Measurements from ENCODE around the gene FOXK2.

Gene FOXK2

DNA sequence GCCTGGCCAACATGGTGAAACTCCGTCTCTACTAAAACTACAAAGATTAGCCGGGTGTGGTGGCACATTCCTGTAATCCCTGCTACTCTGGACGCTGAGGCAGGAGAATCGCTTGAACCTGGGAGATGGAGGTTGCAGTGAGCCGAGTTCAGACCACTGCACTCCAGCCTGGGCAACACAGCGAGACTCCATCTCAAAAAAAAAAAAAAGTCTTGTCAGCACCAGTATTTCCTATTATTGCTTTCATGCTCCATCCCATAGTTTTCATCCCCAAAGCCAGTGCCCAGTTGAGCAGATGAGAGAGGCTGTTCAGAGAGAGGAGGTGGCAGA is 70.3 kb downstream of the FOXK2 start:
- DNase-seq (ENCODE audit: low spot score) = no peak

GRCh38 chr17:82590216-82590615 is 70.7 kb downstream of the FOXK2 start:
- no peak for DNase-seq (ENCODE audit: low spot score)

- no peak for DNase-seq (ENCODE audit: low spot score)
Measured at GRCh38 chr17:82590881-82591539, 71.5 kb downstream of the FOXK2 start.

- no peak for DNase-seq (ENCODE audit: low spot score)
Measured at GRCh38 chr17:82592289-82592766, 72.8 kb downstream of the FOXK2 start.

DNA sequence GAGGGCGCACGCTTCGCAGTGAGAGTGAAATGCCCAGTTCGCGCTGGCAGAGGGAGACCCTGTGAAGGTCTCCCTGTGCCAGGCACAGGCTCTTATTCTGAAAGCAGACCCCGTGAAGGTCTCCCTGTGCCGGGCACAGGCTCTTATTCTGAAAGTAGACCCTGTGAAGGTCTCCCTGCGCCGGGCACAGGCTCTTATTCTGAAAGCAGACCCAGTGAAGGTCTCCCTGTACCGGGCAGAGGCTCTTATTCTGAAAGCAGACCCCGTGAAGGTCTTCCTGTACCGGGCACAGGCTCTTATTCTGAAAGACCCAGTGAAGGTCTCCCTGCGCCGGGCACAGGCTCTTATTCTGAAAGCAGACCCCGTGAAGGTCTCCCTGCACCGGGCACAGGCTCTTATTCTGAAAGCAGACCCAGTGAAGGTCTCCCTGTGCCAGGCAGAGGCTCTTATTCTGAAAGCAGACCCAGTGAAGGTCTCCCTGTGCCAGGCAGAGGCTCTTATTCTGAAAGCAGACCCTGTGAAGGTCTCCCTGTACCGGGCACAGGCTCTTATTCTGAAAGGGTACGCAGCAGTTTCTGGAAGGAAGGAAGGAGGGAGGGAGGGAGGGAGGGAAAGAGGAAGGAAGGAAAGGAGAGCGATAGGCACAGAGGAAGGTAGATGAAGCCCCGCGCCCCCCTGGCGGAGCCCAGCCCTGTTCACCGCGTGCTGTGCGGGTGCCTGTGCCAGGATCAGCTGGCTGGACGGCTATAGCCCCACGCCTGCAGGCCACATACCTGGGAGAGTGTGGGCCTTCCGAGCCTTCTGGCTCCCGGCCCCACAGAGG is 73.4 kb downstream of the FOXK2 start:
- peak; percentile 94 for DNase-seq (ENCODE audit: low spot score)

DNA sequence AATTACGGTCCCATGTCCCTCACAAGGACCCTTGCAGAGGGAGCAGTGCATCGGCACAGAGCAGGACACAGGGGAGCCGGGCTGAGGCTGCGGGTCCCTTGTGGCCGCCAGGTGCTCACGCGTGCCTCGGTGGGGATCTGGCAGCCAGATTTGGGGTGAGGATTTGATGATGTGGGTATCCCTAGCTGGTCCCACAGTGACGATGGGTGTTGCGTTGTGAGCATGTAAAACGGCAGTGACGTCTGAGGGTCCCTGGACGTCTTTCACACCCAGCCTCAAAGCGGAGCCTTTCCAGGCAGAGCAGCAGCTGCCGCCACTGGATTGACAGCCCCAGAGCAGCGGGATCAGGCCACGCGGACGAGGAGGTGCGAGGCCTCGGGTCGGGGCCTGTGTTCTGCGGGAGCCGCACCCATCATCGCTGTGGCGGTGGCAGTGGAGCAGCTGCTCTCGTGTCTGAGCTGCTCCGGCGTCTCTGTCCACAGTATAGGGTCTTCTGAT is 74.1 kb downstream of the FOXK2 start:
- no peak for DNase-seq (ENCODE audit: low spot score)

GRCh38 chr17:82594571-82594970 is 75.0 kb downstream of the FOXK2 start:
- no peak for DNase-seq (ENCODE audit: low spot score)

DNA sequence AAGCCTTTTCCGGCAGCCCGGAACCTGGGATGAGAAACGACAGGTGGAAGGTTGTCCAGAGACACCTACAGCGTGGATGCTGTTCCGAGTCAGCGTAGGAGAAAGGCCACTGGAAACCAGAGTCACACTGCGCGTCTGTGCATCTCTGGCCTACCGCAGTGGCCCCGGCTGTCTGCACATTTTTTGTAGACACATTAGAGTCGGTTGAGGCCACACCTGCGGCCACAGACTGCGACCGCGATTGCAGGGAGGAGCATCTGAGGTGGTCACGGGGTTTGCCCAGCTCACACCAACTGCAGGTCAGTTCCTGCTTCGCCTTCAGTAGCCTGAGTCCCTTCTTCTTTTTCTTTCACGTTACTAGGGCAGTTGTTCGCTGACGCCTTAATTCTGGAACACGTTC is 76.4 kb downstream of the FOXK2 start:
- DNase-seq (ENCODE audit: low spot score) = no peak

GRCh38 chr17:82596296-82596695 is 76.8 kb downstream of the FOXK2 start:
- DNase-seq (ENCODE audit: low spot score) = no peak

DNA sequence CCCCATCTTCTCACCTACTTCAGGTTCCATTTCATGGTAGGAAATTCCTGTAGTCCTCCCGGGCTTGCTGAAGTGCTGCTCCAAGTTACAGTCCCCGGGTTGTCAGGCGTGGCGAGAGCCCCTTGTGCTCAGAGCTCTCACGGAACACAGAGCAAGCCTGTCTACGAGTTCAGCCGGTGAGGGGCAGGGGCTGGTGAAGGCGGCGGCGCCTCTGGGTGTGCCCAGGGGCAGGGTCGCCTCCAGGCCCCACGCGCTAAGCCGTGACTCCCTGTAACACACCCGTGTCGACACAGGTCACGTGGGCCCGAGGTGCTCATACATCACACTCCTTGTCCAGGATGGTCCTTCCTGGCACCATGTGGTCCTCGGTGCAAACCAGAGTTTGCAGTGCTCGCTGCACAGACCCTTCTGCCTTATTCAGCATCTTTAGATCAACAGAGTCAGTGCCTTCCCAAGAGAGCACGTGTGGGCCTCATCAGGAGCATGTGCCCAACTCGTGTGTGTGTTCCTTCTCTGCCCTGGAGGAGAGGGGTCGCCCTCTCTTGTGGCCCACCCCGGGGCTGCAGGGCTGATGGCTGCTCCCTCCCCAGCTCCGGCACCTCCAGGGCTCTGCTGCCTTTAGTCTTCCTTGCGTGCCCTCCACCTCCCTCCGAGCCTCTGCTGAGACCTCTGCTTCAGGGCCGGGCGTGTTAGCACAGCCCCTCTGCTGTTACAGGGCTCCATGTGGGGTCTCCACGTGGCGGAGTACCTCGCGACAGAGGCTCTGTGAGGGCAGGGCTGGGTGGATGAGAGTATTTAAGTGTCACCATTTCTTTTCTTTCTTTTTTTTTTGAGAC is 77.5 kb downstream of the FOXK2 start:
- no peak for DNase-seq (ENCODE audit: low spot score)

- DNase-seq (ENCODE audit: low spot score) = no peak
Measured at GRCh38 chr17:82598256-82599119, 79.0 kb downstream of the FOXK2 start.

GRCh38 chr17:82599674-82600661 is 80.4 kb downstream of the FOXK2 start:
- no peak for DNase-seq (ENCODE audit: low spot score)

- no peak for DNase-seq (ENCODE audit: low spot score)
Measured at GRCh38 chr17:82600731-82601446, 81.4 kb downstream of the FOXK2 start.

GRCh38 chr17:82601447-82602000 is 82.0 kb downstream of the FOXK2 start:
- DNase-seq (ENCODE audit: low spot score) = no peak

DNA sequence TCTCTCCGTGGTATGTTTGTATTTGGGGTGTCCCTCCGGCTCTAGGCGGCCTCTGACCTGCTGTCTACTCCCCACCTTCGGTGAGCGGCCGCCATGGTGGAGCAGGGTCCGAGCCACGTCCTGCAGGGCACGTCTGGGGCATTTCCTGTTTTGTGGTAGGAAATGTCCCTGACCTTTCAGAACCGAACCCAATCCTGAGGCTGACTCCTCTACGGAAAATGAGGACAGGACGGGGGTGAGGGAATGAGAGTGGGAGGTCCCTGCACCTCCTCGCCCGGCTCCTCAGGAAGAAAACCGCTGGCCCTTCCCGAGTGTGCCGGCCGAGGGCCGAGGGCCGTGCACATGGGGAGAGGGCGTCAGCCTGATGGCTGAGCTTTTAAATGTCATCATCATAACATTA is 83.0 kb downstream of the FOXK2 start:
- no peak for DNase-seq (ENCODE audit: low spot score)

DNA sequence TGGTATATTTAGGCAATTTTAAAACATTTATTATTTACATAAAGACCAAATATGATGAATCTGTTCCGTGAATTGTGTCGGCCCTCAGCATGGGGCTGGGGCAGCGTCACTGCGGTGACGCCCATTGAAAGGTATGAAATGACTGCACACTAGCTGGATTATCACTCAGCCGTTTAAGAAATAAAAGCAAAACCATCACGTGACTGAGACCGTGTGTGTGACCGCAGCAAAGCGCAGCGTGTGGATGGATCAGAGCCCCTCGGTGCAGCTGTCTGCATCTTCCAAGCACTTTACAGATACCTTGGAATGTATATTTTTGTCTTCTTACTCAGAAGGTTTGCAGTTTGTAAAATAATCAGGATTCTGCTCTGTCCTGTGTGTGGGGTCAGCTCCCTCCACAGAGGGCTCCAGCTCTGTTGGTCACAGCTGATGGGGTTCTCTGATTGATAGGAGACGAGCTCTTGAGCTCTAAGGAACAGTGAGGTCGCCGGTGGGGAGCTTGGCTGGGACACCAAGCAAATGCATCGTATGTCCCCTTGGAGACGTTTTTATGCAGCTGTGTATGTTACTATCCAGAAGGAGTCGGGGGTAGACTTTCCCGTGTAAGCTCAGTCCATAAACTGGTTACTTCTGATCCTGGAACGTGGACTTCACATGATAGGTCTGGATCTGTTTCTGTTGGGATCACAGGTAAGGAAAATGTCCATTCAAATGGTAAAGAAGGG is 83.6 kb downstream of the FOXK2 start:
- no peak for DNase-seq (ENCODE audit: low spot score)

GRCh38 chr17:82603981-82604448 is 84.5 kb downstream of the FOXK2 start:
- no peak for DNase-seq (ENCODE audit: low spot score)

DNA sequence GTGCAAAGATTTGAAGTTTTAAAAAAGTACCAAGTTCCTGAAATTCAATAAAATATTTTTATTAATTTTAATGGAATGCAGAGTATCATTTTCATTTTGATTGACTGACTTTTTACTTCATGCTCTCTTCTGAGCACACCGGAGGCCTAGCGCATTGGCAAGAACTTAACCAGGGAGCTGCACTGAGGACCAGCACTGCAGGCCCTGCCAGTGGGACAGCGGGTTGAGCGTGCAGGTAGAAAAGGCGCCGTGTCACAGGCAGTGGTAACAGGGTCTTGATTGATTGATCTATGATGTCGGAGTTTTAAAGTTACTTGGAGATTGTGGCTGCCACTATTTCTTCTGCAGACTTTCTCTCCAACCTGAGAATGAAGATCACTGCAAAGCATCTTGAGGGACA is 85.0 kb downstream of the FOXK2 start:
- DNase-seq (ENCODE audit: low spot score) = no peak

All from SK-N-DZ (cell line).